Endodermal cell (in vitro differentiated cells): ENCODE measurements around the gene SQSTM1. TPM values are rescaled to one million over a fixed set of nuclear protein-coding genes. Genes with fewer than 3 reads are reported as not detected.

Experiments used
- DNase-seq: peaks from one replicate; pipeline ENCODE4 v3.0.0-alpha.2; 2017
- H3K27ac ChIP-seq: 2 replicates; pipeline ENCODE4 v1.5.1; 2013; ENCODE audit warnings: mild to moderate bottlenecking, low read depth, low read length, moderate library complexity
- H3K27me3 ChIP-seq: 2 replicates; pipeline ENCODE4 v1.6.1; 2013; ENCODE audit warnings: mild to moderate bottlenecking, low read length, moderate library complexity; ENCODE audit not compliant: insufficient read depth, control insufficient read depth, poor library complexity, severe bottlenecking
- H3K36me3 ChIP-seq: 2 replicates; pipeline ENCODE4 v1.7.0; 2013; ENCODE audit warnings: mild to moderate bottlenecking, low read length, moderate library complexity; ENCODE audit not compliant: control insufficient read depth, insufficient read depth
- H3K4me1 ChIP-seq: one replicate; pipeline ENCODE4 v1.7.0; 2013; ENCODE audit warnings: low read length; ENCODE audit not compliant: control insufficient read depth, insufficient read depth
- H3K4me3 ChIP-seq: 2 replicates; pipeline ENCODE4 v1.5.1; 2013; ENCODE audit warnings: mild to moderate bottlenecking, low read length, moderate library complexity
- H3K9ac ChIP-seq: 2 replicates; pipeline ENCODE4 v1.6.1; 2013; ENCODE audit warnings: mild to moderate bottlenecking, low read length, moderate library complexity; ENCODE audit not compliant: poor library complexity, severe bottlenecking; ENCODE audit errors: extremely low read depth
- H3K9me3 ChIP-seq: 2 replicates; pipeline ENCODE4 v1.6.1; 2013; ENCODE audit warnings: mild to moderate bottlenecking, low read length, moderate library complexity; ENCODE audit not compliant: control insufficient read depth
- H3K27ac Mint-ChIP-seq: 2 replicates; pipeline ENCODE4 v1.8.0; 2020; ENCODE audit warnings: mixed read lengths
- H3K27me3 Mint-ChIP-seq: 2 replicates; pipeline ENCODE4 v1.8.0; 2021; ENCODE audit warnings: mild to moderate bottlenecking, mixed read lengths; ENCODE audit not compliant: insufficient read depth
- H3K36me3 Mint-ChIP-seq: 2 replicates; pipeline ENCODE4 v1.8.0; 2020; ENCODE audit warnings: low read depth, mixed read lengths
- H3K4me1 Mint-ChIP-seq: 2 replicates; pipeline ENCODE4 v1.8.0; 2020; ENCODE audit warnings: mixed read lengths
- H3K4me3 Mint-ChIP-seq: 2 replicates; pipeline ENCODE4 v1.8.0; 2020; ENCODE audit warnings: mild to moderate bottlenecking, moderate library complexity, mixed read lengths
- H3K9me3 Mint-ChIP-seq: 2 replicates; pipeline ENCODE4 v1.8.0; 2020; ENCODE audit warnings: mild to moderate bottlenecking, mixed read lengths
- WGBS, 2 experiments: methylation state at CpG; one replicate each; pipeline versions ENCODE4 v1.1.5 to v1.1.7; 2013; ENCODE audit warnings: missing lambda C conversion rate in 2 of 2, mixed read lengths in 1 of 2; ENCODE audit not compliant: insufficient coverage in 1 of 2, insufficient read length in 1 of 2; 5-methylcytosine and 5-hydroxymethylcytosine counted together
- total RNA-seq, 2 donors: library from RNA; stranded (reverse); fragmentation: NEBNext Ultra II Directional in 1 of 2; extraction: Animal tissue kit (Norgen Biotek cat#: 25700) in 1 of 2; gene quantifications; 2 replicates in 1 of 2; 3 replicates in 1 of 2; pipeline ENCODE4 v1.2.1, GENCODE V29; 2021
- TF ChIP-seq, protein P1 (sequence below): fragments of 200-600 bp; sonication (generic); conservative IDR thresholded peaks from 2 replicates; pipeline ENCODE4 v1.5.0; 2021; ENCODE audit warnings: antibody characterized with exemption, mild to moderate bottlenecking

The SQSTM1 gene
- total RNA-seq, 2 donors from 2014 or later, result 134 to 172 TPM

DNA sequence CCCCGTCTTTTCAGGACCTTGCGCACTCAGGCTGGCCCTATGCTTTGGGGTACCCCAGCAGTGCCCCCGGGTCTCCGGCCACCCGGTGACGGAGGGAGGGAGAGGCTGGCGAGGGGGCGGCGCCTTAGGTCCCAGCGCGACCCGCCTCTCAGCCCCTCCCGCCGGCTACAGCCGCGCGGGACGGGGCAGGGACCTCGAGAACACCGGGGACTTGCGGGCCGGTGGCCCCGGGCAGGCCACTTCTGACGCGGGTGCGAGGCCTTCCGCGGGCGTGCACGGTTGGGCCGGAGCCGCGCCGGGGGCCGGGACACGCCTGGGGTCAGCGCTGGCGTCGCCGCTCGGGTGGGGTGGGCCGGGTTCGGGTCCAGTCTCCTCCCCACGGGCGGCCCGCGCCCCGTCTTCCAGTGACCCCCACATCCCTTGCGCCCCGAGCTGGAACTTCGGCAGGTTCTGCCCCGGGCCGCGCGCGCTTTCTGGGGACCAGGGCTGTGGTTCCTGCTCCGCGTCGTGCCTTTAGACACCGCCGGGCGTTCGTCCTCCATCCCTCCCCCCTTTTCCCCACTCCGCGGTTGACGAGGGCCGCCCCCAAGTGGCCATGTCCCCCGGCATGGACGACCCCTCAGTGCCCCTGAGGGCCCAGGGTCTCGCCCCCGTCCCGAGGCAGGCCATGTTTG lies 3.8 kb upstream of the SQSTM1 start:
- peak; percentile 70 for DNase-seq
- Mint-ChIP-seq H3K4me3 (peak overlapping the region; percentile 48), H3K36me3 (peaks cover 28% of the 10 kb centered on the region), H3K27ac (no peak overlapping the region), H3K27me3 (peaks cover 4% of the 10 kb centered on the region), H3K4me1 (peaks cover 18% of the 10 kb centered on the region), H3K9me3 (no peaks in the 10 kb centered on the region)
- Histone ChIP-seq H3K27ac (no peak overlapping the region), H3K4me3 (no peak overlapping the region), H3K9ac (no peak overlapping the region), H3K36me3 (peaks cover 34% of the 10 kb centered on the region), H3K9me3 (no peaks in the 10 kb centered on the region), H3K4me1 (peaks cover 16% of the 10 kb centered on the region), H3K27me3 (no peaks in the 10 kb centered on the region)
- TF ChIP-seq, protein P1, sequence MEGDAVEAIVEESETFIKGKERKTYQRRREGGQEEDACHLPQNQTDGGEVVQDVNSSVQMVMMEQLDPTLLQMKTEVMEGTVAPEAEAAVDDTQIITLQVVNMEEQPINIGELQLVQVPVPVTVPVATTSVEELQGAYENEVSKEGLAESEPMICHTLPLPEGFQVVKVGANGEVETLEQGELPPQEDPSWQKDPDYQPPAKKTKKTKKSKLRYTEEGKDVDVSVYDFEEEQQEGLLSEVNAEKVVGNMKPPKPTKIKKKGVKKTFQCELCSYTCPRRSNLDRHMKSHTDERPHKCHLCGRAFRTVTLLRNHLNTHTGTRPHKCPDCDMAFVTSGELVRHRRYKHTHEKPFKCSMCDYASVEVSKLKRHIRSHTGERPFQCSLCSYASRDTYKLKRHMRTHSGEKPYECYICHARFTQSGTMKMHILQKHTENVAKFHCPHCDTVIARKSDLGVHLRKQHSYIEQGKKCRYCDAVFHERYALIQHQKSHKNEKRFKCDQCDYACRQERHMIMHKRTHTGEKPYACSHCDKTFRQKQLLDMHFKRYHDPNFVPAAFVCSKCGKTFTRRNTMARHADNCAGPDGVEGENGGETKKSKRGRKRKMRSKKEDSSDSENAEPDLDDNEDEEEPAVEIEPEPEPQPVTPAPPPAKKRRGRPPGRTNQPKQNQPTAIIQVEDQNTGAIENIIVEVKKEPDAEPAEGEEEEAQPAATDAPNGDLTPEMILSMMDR, result no peak
- 11 to 16% methylated on average over 16 to 72 of the region's 72 CpGs for WGBS, 2 experiments

GRCh38 chr5:179817470-179817840 lies 3.2 kb upstream of the SQSTM1 start:
- peak overlapping the region; percentile 48 for H3K4me3 Mint-ChIP-seq
- H3K36me3 Mint-ChIP-seq, result peaks cover 25% of the 10 kb centered on the region
- Histone ChIP-seq H3K4me1 (peaks cover 20% of the 10 kb centered on the region), H3K27ac (no peak overlapping the region), H3K36me3 (peaks cover 29% of the 10 kb centered on the region), H3K9ac (no peak overlapping the region), H3K4me3 (no peak overlapping the region), H3K27me3 (no peaks in the 10 kb centered on the region), H3K9me3 (no peaks in the 10 kb centered on the region)
- no peak overlapping the region for H3K27ac Mint-ChIP-seq
- peaks cover 23% of the 10 kb centered on the region for H3K4me1 Mint-ChIP-seq
- 88% methylated on average over 3 to 8 of the region's 8 CpGs for WGBS, 2 experiments
- TF ChIP-seq, protein P1, result no peak
- H3K9me3 Mint-ChIP-seq, result no peaks in the 10 kb centered on the region
- no peak for DNase-seq
- H3K27me3 Mint-ChIP-seq, result peaks cover 4% of the 10 kb centered on the region

GRCh38 chr5:179817890-179818745 lies 2.6 kb upstream of the SQSTM1 start:
- H3K4me3 ChIP-seq, result no peak overlapping the region
- Mint-ChIP-seq H3K27me3 (peaks cover 4% of the 10 kb centered on the region), H3K36me3 (peaks cover 26% of the 10 kb centered on the region), H3K27ac (peak overlapping the region; percentile 92), H3K4me1 (peaks cover 29% of the 10 kb centered on the region), H3K4me3 (peak overlapping the region; percentile 48), H3K9me3 (no peaks in the 10 kb centered on the region)
- peaks cover 22% of the 10 kb centered on the region for H3K4me1 ChIP-seq
- H3K36me3 ChIP-seq, result peaks cover 23% of the 10 kb centered on the region
- TF ChIP-seq, protein P1, result no peak
- no peak overlapping the region for H3K27ac ChIP-seq
- WGBS, 2 experiments, result 82 to 83% methylated on average over 2 to 14 of the region's 14 CpGs
- no peaks in the 10 kb centered on the region for H3K27me3 ChIP-seq
- no peak for DNase-seq
- no peak overlapping the region for H3K9ac ChIP-seq
- H3K9me3 ChIP-seq, result no peaks in the 10 kb centered on the region
